Right lobe of liver (tissue), 4 donors: ENCODE results near the gene SLC6A18.

ENCODE experiments used
- POLR2A ChIP-seq: fragments of 450-650 bp; IDR thresholded peaks from one replicate; pipeline ENCODE4 v1.6.1; 2017; ENCODE audit warnings: antibody characterized with exemption, mild to moderate bottlenecking
- TF ChIP-seq, protein P1 (sequence below), 4 donors: fragments of 200-600 bp in 3 of 4; fragments of 450-650 bp in 1 of 4; IDR thresholded peaks; one replicate each; pipeline versions ENCODE4 v1.5.1 to v1.8.0; 2016 to 2022; ENCODE audit warnings: antibody characterized with exemption in 4 of 4, mild to moderate bottlenecking in 2 of 4
- donor health status: DM: no; HTN: no; CAD: no.
- donor health status: DM: no; HTN: no; CAD: no.
- donor health status: DM: no; HTN: yes; CAD: no.

DNA sequence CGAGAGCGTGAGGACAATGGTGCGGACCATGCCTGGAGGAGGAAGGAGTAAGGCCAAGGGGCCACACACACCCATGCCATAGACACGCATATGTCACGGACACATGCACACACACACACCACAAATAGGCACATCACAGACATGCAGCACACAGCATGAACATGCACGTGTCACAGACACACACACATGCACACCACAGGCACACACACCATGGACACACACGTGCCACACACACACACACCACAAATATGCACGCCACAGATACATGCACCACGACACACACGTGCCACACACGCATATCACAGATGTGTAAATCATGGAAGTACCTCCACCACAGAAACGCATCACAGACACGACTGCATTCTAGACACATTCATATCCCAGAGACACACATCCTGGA lies 53.0 kb downstream of the SLC6A18 start:
- no peak for TF ChIP-seq POLR2A
- TF ChIP-seq, protein P1, sequence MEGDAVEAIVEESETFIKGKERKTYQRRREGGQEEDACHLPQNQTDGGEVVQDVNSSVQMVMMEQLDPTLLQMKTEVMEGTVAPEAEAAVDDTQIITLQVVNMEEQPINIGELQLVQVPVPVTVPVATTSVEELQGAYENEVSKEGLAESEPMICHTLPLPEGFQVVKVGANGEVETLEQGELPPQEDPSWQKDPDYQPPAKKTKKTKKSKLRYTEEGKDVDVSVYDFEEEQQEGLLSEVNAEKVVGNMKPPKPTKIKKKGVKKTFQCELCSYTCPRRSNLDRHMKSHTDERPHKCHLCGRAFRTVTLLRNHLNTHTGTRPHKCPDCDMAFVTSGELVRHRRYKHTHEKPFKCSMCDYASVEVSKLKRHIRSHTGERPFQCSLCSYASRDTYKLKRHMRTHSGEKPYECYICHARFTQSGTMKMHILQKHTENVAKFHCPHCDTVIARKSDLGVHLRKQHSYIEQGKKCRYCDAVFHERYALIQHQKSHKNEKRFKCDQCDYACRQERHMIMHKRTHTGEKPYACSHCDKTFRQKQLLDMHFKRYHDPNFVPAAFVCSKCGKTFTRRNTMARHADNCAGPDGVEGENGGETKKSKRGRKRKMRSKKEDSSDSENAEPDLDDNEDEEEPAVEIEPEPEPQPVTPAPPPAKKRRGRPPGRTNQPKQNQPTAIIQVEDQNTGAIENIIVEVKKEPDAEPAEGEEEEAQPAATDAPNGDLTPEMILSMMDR (IDR thresholded peaks at IDR 0.05), result no peak
